HCT116 (cell line): ENCODE results near the gene CAV1. TPM values are rescaled to one million over a fixed set of nuclear protein-coding genes. Genes with fewer than 3 reads are reported as not detected.

Experiments used
- ATAC-seq: fragments of 200-7000 bp; cut with Tn5 transposase; 2 replicates; pipeline ENCODE4 v1.9.1; 2020; ENCODE audit warnings: mild to moderate bottlenecking, moderate library complexity
- BruUV-seq: library from RNA; stranded (reverse); fragments of 400-500 nt; replicated peaks from 2 replicates; lab custom pipeline; 2021; lab: Mats Ljungman, UMichigan
- CTCF ChIA-PET: fragments of 300-600 bp; sonication (Branson Sonifier 250); formaldehyde crosslinking; loops from one replicate; lab custom pipeline; 2021; ENCODE audit warnings: antibody characterized with exemption; lab: Charles Lee
- POLR2A ChIA-PET: fragments of 300-600, 350-600 bp; sonication (Branson Sonifier 250); formaldehyde crosslinking; loops from one replicate; lab custom pipeline; 2021; ENCODE audit warnings: antibody characterized with exemption; lab: Charles Lee
- RAD21 ChIA-PET, 2 experiments: fragments of 300-600 bp; sonication (Branson Sonifier 250); formaldehyde crosslinking; loops; one replicate each; lab custom pipeline; 2023; ENCODE audit warnings: low total read pairs in 2 of 2; ENCODE audit not compliant: uncharacterized antibody in 2 of 2, unreplicated experiment in 2 of 2, low non-redundant PET in 1 of 2; lab: Charles Lee
- DNase-seq: peaks from one replicate; pipeline ENCODE4 v3.0.0-alpha.2; 2010; ENCODE audit warnings: low read depth, low spot score
- H2AFZ ChIP-seq: fragments of 200-600 bp; shearing (Covaris generic), sonication (generic); 2 replicates; pipeline ENCODE4 v1.6.1; 2017; ENCODE audit warnings: low read depth, mixed run types, mixed read lengths, antibody characterized with exemption, low read length; ENCODE audit not compliant: poor library complexity, severe bottlenecking
- H3K27ac ChIP-seq: 2 replicates; pipeline ENCODE4 v1.5.1; 2012; ENCODE audit warnings: low read depth, low read length
- H3K27me3 ChIP-seq: fragments of 200-600 bp; sonication (generic); 2 replicates; pipeline ENCODE4 v1.6.1; 2016; ENCODE audit warnings: mixed run types, low read length, mixed read lengths; ENCODE audit not compliant: insufficient read depth
- H3K36me3 ChIP-seq, 2 experiments: fragments of 200-500 bp in 1 of 2; fragments of 200-600 bp in 1 of 2; sonication (Bioruptor generic) in 1 of 2; sonication (generic) in 1 of 2; 2 replicates each; pipeline versions ENCODE4 v1.5.1 to v1.6.1; 2014 to 2016; ENCODE audit warnings: low read length in 2 of 2, inconsistent platforms in 1 of 2, mixed read lengths in 1 of 2, mixed run types in 1 of 2; ENCODE audit not compliant: insufficient read depth in 2 of 2, control insufficient read depth in 1 of 2
- H3K4me1 ChIP-seq, 2 experiments: fragments of 200-600 bp in 1 of 2; sonication (generic) in 1 of 2; 2 replicates each; pipeline versions ENCODE4 v1.5.1 to v1.6.1; 2012 to 2017; ENCODE audit warnings: low read length in 2 of 2, inconsistent platforms in 1 of 2, mild to moderate bottlenecking in 1 of 2, mixed read lengths in 1 of 2, mixed run types in 1 of 2, moderate library complexity in 1 of 2; ENCODE audit not compliant: insufficient read depth in 2 of 2, control insufficient read depth in 1 of 2
- H3K4me2 ChIP-seq: fragments of 200-600 bp; sonication (generic); 2 replicates; pipeline ENCODE4 v1.6.1; 2017; ENCODE audit warnings: mixed run types, low read length, mixed read lengths
- H3K4me3 ChIP-seq, 2 experiments: fragments of 200-600 bp in 1 of 2; sonication (generic) in 1 of 2; replicated peaks in 1 of 2; 2 replicates each; pipeline ENCODE4 v1.5.1; 2011 to 2016; ENCODE audit warnings: low read length in 2 of 2, control low read depth in 1 of 2, low read depth in 1 of 2, mild to moderate bottlenecking in 1 of 2, mixed read lengths in 1 of 2, mixed run types in 1 of 2
- H3K79me2 ChIP-seq: fragments of 200-600 bp; sonication (generic); 2 replicates; pipeline ENCODE4 v1.6.1; 2017; ENCODE audit warnings: mild to moderate bottlenecking, mixed run types, low read length, moderate library complexity, mixed read lengths; ENCODE audit not compliant: insufficient read depth
- H3K9ac ChIP-seq: fragments of 200-600 bp; sonication (generic); 2 replicates; pipeline ENCODE4 v1.6.1; 2016; ENCODE audit warnings: low read length, mixed read lengths
- H3K9me2 ChIP-seq: fragments of 200-600 bp; sonication (generic), shearing (Covaris generic); 2 replicates; pipeline ENCODE4 v1.6.1; 2017; ENCODE audit warnings: mixed run types, mild to moderate bottlenecking, moderate library complexity; ENCODE audit not compliant: insufficient read depth
- H3K9me3 ChIP-seq, 2 experiments: fragments of 200-500 bp in 1 of 2; fragments of 200-600 bp in 1 of 2; sonication (Bioruptor generic) in 1 of 2; sonication (generic) in 1 of 2; 2 replicates each; pipeline ENCODE4 v1.6.1; 2014 to 2017; ENCODE audit warnings: low read length in 2 of 2, mixed read lengths in 2 of 2, inconsistent platforms in 1 of 2, low read depth in 1 of 2, mild to moderate bottlenecking in 1 of 2, mixed run types in 1 of 2, moderate library complexity in 1 of 2; ENCODE audit not compliant: control insufficient read depth in 1 of 2, insufficient read depth in 1 of 2
- H4K20me1 ChIP-seq: fragments of 200-600 bp; sonication (generic), shearing (Covaris generic); 2 replicates; pipeline ENCODE4 v1.6.1; 2017; ENCODE audit warnings: mixed run types, mild to moderate bottlenecking, moderate library complexity; ENCODE audit not compliant: insufficient read depth
- CBX3 ChIP-seq: IDR thresholded peaks from 2 replicates; pipeline ENCODE4 v1.6.1; 2012; ENCODE audit warnings: low read depth
- FOSL1 ChIP-seq: IDR thresholded peaks from 2 replicates; pipeline ENCODE4 v1.6.1; 2012; ENCODE audit warnings: low read depth
- POLR2A ChIP-seq: IDR thresholded peaks from 2 replicates; pipeline ENCODE4 v1.7.0; 2011; ENCODE audit warnings: borderline replicate concordance; ENCODE audit not compliant: insufficient read depth, insufficient read length; ENCODE audit errors: extremely low read depth
- POLR2AphosphoS5 ChIP-seq: IDR thresholded peaks from 2 replicates; pipeline ENCODE4 v1.6.1; 2011; ENCODE audit warnings: mild to moderate bottlenecking, low read depth, low read length, moderate library complexity
- RAD21 ChIP-seq: IDR thresholded peaks from 2 replicates; pipeline ENCODE4 v1.6.1; 2012; ENCODE audit warnings: low read depth, mild to moderate bottlenecking
- YY1 ChIP-seq: IDR thresholded peaks from 2 replicates; pipeline ENCODE4 v1.6.1; 2011; ENCODE audit warnings: low read length, low read depth, moderate library complexity, mild to moderate bottlenecking; ENCODE audit not compliant: insufficient replicate concordance; ENCODE audit errors: extremely low read depth
- ZFX ChIP-seq: fragments of 450-650 bp; IDR thresholded peaks from 2 replicates; pipeline ENCODE4 v1.6.1; 2017
- intact Hi-C: fragments of 100-400 bp; cut with micrococcal nuclease; formaldehyde crosslinking; loops from 2 replicates; pipeline ENCODE4 v1.10.0; 2022
- total RNA-seq: library from RNA; stranded (reverse); gene quantifications from one replicate; pipeline ENCODE4 v1.2.1, GENCODE V29; 2021; ENCODE audit not compliant: unreplicated experiment
- TF ChIP-seq, protein P1 (sequence below): IDR thresholded peaks from 2 replicates; pipeline ENCODE4 v1.6.1; 2012

CAV1 gene
- total RNA-seq, 1 experiment from 2014 or later = 298 TPM

DNA sequence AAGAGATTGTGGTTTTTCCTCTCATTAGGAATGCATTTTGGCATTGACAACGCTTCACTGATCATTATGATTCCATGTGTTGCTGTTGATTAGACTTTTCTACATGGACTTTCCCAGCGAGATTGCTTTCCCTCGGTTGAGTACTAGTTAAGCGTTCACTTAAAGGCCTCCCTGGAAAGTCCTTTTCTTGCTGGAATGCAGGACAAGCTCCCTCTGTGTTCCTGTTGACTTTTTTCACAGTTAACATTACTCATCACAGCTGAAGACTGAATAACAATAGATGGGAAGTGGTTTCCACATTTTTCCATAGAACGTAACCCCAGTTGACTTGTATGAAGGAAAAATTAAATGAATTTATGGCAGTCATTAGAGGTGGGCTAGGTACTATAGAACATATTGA is 2.6 kb upstream of the CAV1 start:
- no peak for TF ChIP-seq RAD21
- TF ChIP-seq, protein P1, sequence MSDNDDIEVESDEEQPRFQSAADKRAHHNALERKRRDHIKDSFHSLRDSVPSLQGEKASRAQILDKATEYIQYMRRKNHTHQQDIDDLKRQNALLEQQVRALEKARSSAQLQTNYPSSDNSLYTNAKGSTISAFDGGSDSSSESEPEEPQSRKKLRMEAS = no peak
- TF ChIP-seq CBX3 = no peak
- peak; percentile 28; the same call in 1 of the 2 replicates for TF ChIP-seq POLR2AphosphoS5
- TF ChIP-seq, all 23 proteins: peak for 1
- peaks cover 34 to 88% of the 10 kb centered on the region in 2 experiments for H3K4me1 ChIP-seq
- peaks cover 0 to 2% of the 10 kb centered on the region in 2 experiments; a peak in 1 of 4 replicates for H3K36me3 ChIP-seq
- peak overlapping the region; percentile 19 for H2AFZ ChIP-seq
- ATAC-seq = no peak
- H3K4me3 ChIP-seq = peak overlapping the region in 1 of 2 experiments; percentile 12; a peak in 2 of 4 replicates
- peak; percentile 69 for DNase-seq
- no TSS peak for BruUV-seq
- H3K9me2 ChIP-seq = no peaks in the 10 kb centered on the region
- ChIA-PET POLR2A (interaction anchor here (1.0 to 2.1 kb wide), 6 partner anchors 11 to 263 kb away, joined by 3 to 6 read pairs (median 4); no protein-coding TSS in a partner anchor), RAD21 (no interaction called here), CTCF (no interaction called here)
- H4K20me1 ChIP-seq = no peaks in the 10 kb centered on the region
- H3K27ac ChIP-seq = peak overlapping the region; percentile 100
- no peaks in the 10 kb centered on the region for H3K9me3 ChIP-seq
- peak overlapping the region; percentile 99 for H3K4me2 ChIP-seq
- H3K27me3 ChIP-seq = no peaks in the 10 kb centered on the region
- H3K79me2 ChIP-seq = peaks cover 25% of the 10 kb centered on the region
- H3K9ac ChIP-seq = peak overlapping the region; percentile 98
- intact Hi-C loops = no loop called here

DNA sequence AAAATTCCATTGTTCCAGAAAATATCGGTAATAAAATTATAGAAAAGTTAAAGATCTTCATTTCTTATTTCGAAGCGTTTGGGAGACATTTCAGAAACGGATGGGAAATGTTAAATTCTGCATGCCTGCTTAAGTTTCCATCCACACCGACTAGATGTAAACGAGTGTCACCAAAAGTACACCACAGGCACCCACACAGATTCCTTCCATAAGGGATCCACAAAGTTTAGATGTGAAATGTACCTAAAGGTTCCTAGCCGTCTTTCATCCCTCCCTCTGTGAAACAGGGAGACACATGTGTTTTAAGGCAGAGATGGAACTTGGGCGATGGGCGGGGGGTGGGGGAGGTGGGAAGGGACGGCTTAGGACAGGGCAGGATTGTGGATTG is 621 bp upstream of the CAV1 start:
- no TSS peak for BruUV-seq
- Histone ChIP-seq H2AFZ (no peak overlapping the region), H3K36me3 (peaks cover 0 to 16% of the 10 kb centered on the region in 2 experiments; a peak in 2 of 4 replicates), H3K9ac (peak overlapping the region; percentile 98), H4K20me1 (no peaks in the 10 kb centered on the region), H3K9me2 (no peaks in the 10 kb centered on the region), H3K4me2 (peak overlapping the region; percentile 99), H3K9me3 (no peaks in the 10 kb centered on the region)
- DNase-seq = no peak
- CTCF ChIA-PET = interaction anchor here (1.6 kb wide), 1 partner anchor 264 kb away, joined by 5 read pairs; no protein-coding TSS in a partner anchor
- TF ChIP-seq POLR2A (no peak), FOSL1 (no peak), YY1 (no peak), ZFX (no peak)
- TF ChIP-seq, all 23 proteins: peak for 0
- no peaks in the 10 kb centered on the region for H3K27me3 ChIP-seq
- peaks cover 48 to 87% of the 10 kb centered on the region in 2 experiments for H3K4me1 ChIP-seq
- H3K4me3 ChIP-seq = peak overlapping the region; percentile 50 to 89
- ATAC-seq = no peak
- H3K27ac ChIP-seq = peak overlapping the region; percentile 100
- ChIA-PET RAD21 (no interaction called here), POLR2A (interaction anchor here (1.5 kb wide), 1 partner anchor 13 kb away, joined by 6 read pairs; no protein-coding TSS in a partner anchor)
- intact Hi-C loops = loop anchor here (1.0 to 2.0 kb wide), 4 partner anchors 12 to 169 kb away; partner anchors contain the start of gene CAV2
- peaks cover 44% of the 10 kb centered on the region for H3K79me2 ChIP-seq
